ENCODE results near the gene ACTN1.

The ACTN1 gene

DNA sequence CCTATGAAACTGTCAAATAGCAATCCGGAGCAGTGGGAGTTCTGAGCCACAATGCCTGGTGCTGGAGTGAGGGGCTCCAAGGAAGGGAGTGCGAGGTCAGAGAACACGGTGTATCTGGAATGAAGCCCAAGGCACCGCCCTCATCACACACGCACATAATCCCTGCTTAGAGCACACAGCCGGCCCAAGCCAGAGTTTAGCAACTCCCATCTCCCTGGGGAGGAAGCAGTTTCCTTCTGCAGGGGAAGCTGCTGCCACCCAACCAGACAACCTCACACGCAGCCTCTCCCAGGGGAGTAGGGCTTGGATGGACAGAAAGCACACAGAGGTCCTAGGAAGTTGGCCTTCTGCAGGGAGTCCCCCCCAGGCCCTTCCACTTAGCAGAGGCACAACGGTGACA is 31.3 kb downstream of the ACTN1 start (continued):
- TF ChIP-seq, protein P1, sequence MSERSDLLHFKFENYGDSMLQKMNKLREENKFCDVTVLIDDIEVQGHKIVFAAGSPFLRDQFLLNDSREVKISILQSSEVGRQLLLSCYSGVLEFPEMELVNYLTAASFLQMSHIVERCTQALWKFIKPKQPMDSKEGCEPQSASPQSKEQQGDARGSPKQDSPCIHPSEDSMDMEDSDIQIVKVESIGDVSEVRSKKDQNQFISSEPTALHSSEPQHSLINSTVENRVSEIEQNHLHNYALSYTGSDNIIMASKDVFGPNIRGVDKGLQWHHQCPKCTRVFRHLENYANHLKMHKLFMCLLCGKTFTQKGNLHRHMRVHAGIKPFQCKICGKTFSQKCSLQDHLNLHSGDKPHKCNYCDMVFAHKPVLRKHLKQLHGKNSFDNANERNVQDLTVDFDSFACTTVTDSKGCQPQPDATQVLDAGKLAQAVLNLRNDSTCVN (tag by site-specific recombination; optimal IDR thresholded peaks at IDR 0.05), result no peak
- TF ChIP-seq SETDB1 (IDR thresholded peaks at IDR 0.05; ENCODE audit: insufficient read length, low read length) (no peak), ZNF600 (tag by site-specific recombination; IDR thresholded peaks at IDR 0.05) (0 out of 2 replicates have a peak, but pooled peaks have one; percentile 31), ZNF843 (tag by site-specific recombination; IDR thresholded peaks at IDR 0.05) (no peak), MZF1 (tag by site-specific recombination; IDR thresholded peaks at IDR 0.05; ENCODE audit: borderline replicate concordance) (no peak), GLI4 (tag by site-specific recombination; IDR thresholded peaks at IDR 0.05) (no peak), ZBTB20 (tag by site-specific recombination; IDR thresholded peaks at IDR 0.05) (no peak), ZXDB (tag by site-specific recombination; IDR thresholded peaks at IDR 0.05) (no peak), ZNF274 (IDR thresholded peaks at IDR 0.05; ENCODE audit: low read length) (no peak), ZNF274 (tag by site-specific recombination; IDR thresholded peaks at IDR 0.05; ENCODE audit: borderline replicate concordance) (no peak), ZNF777 (tag by site-specific recombination; IDR thresholded peaks at IDR 0.05; ENCODE audit: borderline replicate concordance) (no peak), ZNF48 (tag by site-specific recombination; IDR thresholded peaks at IDR 0.05) (no peak), ZSCAN16 (tag by site-specific recombination; IDR thresholded peaks at IDR 0.05) (no peak), ZBTB48 (tag by site-specific recombination; IDR thresholded peaks at IDR 0.05) (0 out of 2 replicates have a peak, but pooled peaks have one; percentile 45), ZNF146 (tag by site-specific recombination; IDR thresholded peaks at IDR 0.05) (no peak), ZNF571 (tag by site-specific recombination; IDR thresholded peaks at IDR 0.05) (no peak), ZNF138 (tag by site-specific recombination; IDR thresholded peaks at IDR 0.05; ENCODE audit: borderline replicate concordance) (no peak), BCL11B (tag by site-specific recombination; IDR thresholded peaks at IDR 0.05; ENCODE audit: low read depth) (no peak), ZNF341 (tag by site-specific recombination; IDR thresholded peaks at IDR 0.05; ENCODE audit: low read depth) (0 out of 2 replicates have a peak, but pooled peaks have one; percentile 18), ZFP37 (tag by site-specific recombination; IDR thresholded peaks at IDR 0.05) (no peak), ZNF391 (tag by site-specific recombination; IDR thresholded peaks at IDR 0.05; ENCODE audit: borderline replicate concordance, low read depth) (no peak), ZNF626 (tag by site-specific recombination; IDR thresholded peaks at IDR 0.05) (no peak)
- TF ChIP-seq, protein P2, sequence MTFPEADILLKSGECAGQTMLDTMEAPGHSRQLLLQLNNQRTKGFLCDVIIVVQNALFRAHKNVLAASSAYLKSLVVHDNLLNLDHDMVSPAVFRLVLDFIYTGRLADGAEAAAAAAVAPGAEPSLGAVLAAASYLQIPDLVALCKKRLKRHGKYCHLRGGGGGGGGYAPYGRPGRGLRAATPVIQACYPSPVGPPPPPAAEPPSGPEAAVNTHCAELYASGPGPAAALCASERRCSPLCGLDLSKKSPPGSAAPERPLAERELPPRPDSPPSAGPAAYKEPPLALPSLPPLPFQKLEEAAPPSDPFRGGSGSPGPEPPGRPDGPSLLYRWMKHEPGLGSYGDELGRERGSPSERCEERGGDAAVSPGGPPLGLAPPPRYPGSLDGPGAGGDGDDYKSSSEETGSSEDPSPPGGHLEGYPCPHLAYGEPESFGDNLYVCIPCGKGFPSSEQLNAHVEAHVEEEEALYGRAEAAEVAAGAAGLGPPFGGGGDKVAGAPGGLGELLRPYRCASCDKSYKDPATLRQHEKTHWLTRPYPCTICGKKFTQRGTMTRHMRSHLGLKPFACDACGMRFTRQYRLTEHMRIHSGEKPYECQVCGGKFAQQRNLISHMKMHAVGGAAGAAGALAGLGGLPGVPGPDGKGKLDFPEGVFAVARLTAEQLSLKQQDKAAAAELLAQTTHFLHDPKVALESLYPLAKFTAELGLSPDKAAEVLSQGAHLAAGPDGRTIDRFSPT (tag by site-specific recombination; IDR thresholded peaks at IDR 0.05), result no peak
- TF ChIP-seq, protein P3, sequence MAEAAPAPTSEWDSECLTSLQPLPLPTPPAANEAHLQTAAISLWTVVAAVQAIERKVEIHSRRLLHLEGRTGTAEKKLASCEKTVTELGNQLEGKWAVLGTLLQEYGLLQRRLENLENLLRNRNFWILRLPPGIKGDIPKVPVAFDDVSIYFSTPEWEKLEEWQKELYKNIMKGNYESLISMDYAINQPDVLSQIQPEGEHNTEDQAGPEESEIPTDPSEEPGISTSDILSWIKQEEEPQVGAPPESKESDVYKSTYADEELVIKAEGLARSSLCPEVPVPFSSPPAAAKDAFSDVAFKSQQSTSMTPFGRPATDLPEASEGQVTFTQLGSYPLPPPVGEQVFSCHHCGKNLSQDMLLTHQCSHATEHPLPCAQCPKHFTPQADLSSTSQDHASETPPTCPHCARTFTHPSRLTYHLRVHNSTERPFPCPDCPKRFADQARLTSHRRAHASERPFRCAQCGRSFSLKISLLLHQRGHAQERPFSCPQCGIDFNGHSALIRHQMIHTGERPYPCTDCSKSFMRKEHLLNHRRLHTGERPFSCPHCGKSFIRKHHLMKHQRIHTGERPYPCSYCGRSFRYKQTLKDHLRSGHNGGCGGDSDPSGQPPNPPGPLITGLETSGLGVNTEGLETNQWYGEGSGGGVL (tag by site-specific recombination; IDR thresholded peaks at IDR 0.05), result no peak
- TF ChIP-seq, protein P4, sequence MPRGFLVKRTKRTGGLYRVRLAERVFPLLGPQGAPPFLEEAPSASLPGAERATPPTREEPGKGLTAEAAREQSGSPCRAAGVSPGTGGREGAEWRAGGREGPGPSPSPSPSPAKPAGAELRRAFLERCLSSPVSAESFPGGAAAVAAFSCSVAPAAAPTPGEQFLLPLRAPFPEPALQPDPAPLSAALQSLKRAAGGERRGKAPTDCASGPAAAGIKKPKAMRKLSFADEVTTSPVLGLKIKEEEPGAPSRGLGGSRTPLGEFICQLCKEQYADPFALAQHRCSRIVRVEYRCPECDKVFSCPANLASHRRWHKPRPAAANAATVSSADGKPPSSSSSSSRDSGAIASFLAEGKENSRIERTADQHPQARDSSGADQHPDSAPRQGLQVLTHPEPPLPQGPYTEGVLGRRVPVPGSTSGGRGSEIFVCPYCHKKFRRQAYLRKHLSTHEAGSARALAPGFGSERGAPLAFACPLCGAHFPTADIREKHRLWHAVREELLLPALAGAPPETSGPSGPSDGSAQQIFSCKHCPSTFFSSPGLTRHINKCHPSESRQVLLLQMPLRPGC (tag by site-specific recombination; IDR thresholded peaks at IDR 0.05), result no peak
- TF ChIP-seq, protein P5, sequence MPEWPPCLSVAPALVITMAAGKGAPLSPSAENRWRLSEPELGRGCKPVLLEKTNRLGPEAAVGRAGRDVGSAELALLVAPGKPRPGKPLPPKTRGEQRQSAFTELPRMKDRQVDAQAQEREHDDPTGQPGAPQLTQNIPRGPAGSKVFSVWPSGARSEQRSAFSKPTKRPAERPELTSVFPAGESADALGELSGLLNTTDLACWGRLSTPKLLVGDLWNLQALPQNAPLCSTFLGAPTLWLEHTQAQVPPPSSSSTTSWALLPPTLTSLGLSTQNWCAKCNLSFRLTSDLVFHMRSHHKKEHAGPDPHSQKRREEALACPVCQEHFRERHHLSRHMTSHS (tag by site-specific recombination; IDR thresholded peaks at IDR 0.05), result no peak
- TF ChIP-seq, protein P6, sequence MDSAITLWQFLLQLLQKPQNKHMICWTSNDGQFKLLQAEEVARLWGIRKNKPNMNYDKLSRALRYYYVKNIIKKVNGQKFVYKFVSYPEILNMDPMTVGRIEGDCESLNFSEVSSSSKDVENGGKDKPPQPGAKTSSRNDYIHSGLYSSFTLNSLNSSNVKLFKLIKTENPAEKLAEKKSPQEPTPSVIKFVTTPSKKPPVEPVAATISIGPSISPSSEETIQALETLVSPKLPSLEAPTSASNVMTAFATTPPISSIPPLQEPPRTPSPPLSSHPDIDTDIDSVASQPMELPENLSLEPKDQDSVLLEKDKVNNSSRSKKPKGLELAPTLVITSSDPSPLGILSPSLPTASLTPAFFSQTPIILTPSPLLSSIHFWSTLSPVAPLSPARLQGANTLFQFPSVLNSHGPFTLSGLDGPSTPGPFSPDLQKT (IDR thresholded peaks at IDR 0.05; ENCODE audit: borderline replicate concordance, low read depth, low read length), result no peak
- TF ChIP-seq, protein P7, sequence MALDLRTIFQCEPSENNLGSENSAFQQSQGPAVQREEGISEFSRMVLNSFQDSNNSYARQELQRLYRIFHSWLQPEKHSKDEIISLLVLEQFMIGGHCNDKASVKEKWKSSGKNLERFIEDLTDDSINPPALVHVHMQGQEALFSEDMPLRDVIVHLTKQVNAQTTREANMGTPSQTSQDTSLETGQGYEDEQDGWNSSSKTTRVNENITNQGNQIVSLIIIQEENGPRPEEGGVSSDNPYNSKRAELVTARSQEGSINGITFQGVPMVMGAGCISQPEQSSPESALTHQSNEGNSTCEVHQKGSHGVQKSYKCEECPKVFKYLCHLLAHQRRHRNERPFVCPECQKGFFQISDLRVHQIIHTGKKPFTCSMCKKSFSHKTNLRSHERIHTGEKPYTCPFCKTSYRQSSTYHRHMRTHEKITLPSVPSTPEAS (tag by site-specific recombination; IDR thresholded peaks at IDR 0.05), result no peak
- TF ChIP-seq, protein P8, sequence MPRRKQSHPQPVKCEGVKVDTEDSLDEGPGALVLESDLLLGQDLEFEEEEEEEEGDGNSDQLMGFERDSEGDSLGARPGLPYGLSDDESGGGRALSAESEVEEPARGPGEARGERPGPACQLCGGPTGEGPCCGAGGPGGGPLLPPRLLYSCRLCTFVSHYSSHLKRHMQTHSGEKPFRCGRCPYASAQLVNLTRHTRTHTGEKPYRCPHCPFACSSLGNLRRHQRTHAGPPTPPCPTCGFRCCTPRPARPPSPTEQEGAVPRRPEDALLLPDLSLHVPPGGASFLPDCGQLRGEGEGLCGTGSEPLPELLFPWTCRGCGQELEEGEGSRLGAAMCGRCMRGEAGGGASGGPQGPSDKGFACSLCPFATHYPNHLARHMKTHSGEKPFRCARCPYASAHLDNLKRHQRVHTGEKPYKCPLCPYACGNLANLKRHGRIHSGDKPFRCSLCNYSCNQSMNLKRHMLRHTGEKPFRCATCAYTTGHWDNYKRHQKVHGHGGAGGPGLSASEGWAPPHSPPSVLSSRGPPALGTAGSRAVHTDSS (tag by site-specific recombination; IDR thresholded peaks at IDR 0.05), result no peak
